T-helper 2 cell treated with Interferon-gamma antibody and Interleukin-4, amounts not matched to agents 5 μg/mL and 100 μg/mL, for 36 hours (primary cell): ENCODE data around the gene HIF1A.

Source experiments
- DNase-seq: peaks from one replicate; pipeline ENCODE4 v3.0.0; 2021; ENCODE audit warnings: low spot score
- H3K27ac Mint-ChIP-seq: one replicate; pipeline ENCODE4 v1.8.0; 2021; ENCODE audit warnings: mild to moderate bottlenecking, mixed read lengths
- H3K27me3 Mint-ChIP-seq: one replicate; pipeline ENCODE4 v1.8.0; 2021; ENCODE audit warnings: low read depth, mixed read lengths
- H3K36me3 Mint-ChIP-seq: one replicate; pipeline ENCODE4 v1.8.0; 2021; ENCODE audit warnings: low read depth, mixed read lengths
- H3K4me1 Mint-ChIP-seq: one replicate; pipeline ENCODE4 v1.8.0; 2021; ENCODE audit warnings: low read depth, mixed read lengths
- H3K4me3 Mint-ChIP-seq: one replicate; pipeline ENCODE4 v1.8.0; 2022; ENCODE audit warnings: mild to moderate bottlenecking, moderate library complexity, mixed read lengths
- H3K9me3 Mint-ChIP-seq: one replicate; pipeline ENCODE4 v1.8.0; 2021; ENCODE audit warnings: mixed read lengths

HIF1A gene

GRCh38 chr14:61661471-61662400 is 33.6 kb upstream of the HIF1A start:
- no peaks in the 10 kb centered on the region for H3K27me3 Mint-ChIP-seq
- peak; percentile 21 for DNase-seq
- H3K27ac Mint-ChIP-seq: peak overlapping the region; percentile 96
- H3K9me3 Mint-ChIP-seq: peaks cover 7% of the 10 kb centered on the region
- peaks cover 61% of the 10 kb centered on the region for H3K4me1 Mint-ChIP-seq
- H3K36me3 Mint-ChIP-seq: peaks cover 19% of the 10 kb centered on the region
- peak overlapping the region; percentile 82 for H3K4me3 Mint-ChIP-seq

DNA sequence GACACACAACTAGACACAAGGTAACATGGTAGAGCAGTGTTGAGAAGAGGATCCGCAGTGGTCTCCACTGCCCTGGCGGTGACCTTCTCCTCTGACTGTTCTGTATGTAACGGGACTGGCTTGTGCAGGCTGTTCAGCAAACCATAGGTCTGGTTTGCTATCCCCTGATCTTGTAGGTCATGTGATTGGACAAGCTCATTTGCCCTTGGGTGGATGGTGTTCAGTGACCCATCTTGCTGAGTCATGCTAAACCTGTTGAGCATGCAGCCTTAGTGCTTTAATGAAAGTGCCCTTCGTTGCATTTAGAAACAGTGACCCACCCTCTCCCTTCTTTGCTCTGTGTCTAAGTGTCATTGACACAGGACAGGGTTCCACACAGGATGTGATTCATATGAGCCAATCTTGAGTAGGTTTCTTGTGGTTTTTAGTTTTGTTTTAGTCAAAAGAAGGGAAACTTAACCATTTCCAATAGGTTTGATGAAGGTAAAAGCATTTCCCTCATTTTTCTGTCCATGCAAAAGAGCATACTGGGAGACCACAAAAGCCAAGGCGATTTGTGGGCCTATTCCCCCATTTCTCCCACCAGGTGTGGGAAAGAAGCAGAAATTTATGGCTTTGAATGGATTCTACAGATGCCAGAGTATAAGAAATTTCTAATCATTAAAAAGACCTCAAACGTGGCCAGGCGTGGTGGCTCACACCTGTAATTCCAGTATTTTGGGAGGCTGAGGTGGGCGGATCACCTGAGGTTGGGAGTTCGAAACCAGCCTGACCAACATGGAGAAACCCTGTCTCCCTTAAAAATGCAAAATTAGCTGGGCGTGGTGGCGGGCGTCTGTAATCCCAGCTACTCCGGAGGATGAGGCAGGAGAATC is 32.6 kb upstream of the HIF1A start:
- peaks cover 15% of the 10 kb centered on the region for H3K36me3 Mint-ChIP-seq
- peak overlapping the region; percentile 96 for H3K27ac Mint-ChIP-seq
- peak overlapping the region; percentile 82 for H3K4me3 Mint-ChIP-seq
- peak; percentile 77 for DNase-seq
- peaks cover under 1% of the 10 kb centered on the region for H3K9me3 Mint-ChIP-seq
- peaks cover 60% of the 10 kb centered on the region for H3K4me1 Mint-ChIP-seq
- no peaks in the 10 kb centered on the region for H3K27me3 Mint-ChIP-seq

DNA sequence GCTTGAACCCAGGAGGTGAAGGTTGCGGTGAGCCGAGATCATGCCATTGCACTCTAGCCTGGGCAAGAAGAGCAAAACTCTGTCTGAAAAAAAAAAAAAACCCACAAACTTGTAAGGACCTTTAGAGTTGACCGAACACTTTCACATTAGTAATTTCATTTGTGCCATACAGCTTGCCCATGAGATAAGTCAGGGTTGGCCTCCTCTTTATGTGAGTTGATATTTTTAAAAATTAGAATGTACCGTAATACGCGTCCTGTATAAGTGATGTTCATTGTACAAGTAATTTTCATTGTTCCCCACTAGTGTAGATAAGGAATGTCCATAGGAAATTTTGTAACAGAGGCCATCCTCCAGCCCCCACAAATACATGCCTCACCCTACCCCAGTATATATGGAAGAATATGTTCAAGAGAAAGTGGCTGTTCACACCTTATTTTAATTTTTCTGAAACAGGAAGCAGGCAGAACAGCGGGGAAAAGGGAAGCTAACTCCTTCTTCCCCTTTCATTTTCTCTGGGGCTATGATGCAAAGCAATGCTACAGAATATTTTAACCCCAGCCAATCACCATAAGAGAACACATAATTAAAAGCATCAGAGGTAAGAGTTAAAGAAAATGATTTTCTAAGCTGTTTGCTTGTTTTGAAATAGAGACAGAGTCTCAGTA is 31.9 kb upstream of the HIF1A start:
- peak overlapping the region; percentile 82 for H3K4me3 Mint-ChIP-seq
- no peaks in the 10 kb centered on the region for H3K27me3 Mint-ChIP-seq
- H3K4me1 Mint-ChIP-seq: peaks cover 60% of the 10 kb centered on the region
- H3K27ac Mint-ChIP-seq: peak overlapping the region; percentile 96
- peaks cover 13% of the 10 kb centered on the region for H3K36me3 Mint-ChIP-seq
- DNase-seq: no peak
- H3K9me3 Mint-ChIP-seq: no peaks in the 10 kb centered on the region

GRCh38 chr14:61668282-61668681 is 27.0 kb upstream of the HIF1A start:
- Mint-ChIP-seq H3K36me3 (no peaks in the 10 kb centered on the region), H3K4me1 (peaks cover 22% of the 10 kb centered on the region), H3K27ac (no peak overlapping the region), H3K9me3 (no peaks in the 10 kb centered on the region), H3K27me3 (no peaks in the 10 kb centered on the region), H3K4me3 (no peak overlapping the region)
- DNase-seq: no peak

- H3K36me3 Mint-ChIP-seq: no peaks in the 10 kb centered on the region
- no peaks in the 10 kb centered on the region for H3K27me3 Mint-ChIP-seq
- H3K4me1 Mint-ChIP-seq: peaks cover 15% of the 10 kb centered on the region
- no peak overlapping the region for H3K27ac Mint-ChIP-seq
- no peak for DNase-seq
- no peaks in the 10 kb centered on the region for H3K9me3 Mint-ChIP-seq
- H3K4me3 Mint-ChIP-seq: no peak overlapping the region
Observed at GRCh38 chr14:61670576-61670975, 24.7 kb upstream of the HIF1A start.

DNA sequence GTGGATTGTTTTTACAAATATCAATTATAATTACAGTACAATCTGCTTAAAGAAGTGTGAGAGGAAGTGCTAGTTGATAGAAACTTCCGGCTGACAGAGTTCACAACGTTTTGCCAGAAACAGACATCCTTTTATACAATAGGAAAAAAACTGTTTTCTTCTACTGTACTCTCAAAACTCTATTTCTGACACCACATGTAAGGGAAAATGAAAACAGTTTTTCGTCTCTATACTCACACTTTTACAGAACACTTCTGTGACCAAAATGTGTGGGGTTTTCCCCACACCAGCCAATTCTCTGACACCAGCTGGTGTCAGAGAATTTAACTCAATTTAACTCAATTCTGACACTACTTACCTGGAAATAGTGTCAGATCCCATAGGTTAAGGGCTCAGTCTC is 24.2 kb upstream of the HIF1A start:
- H3K4me1 Mint-ChIP-seq: peaks cover 14% of the 10 kb centered on the region
- H3K36me3 Mint-ChIP-seq: no peaks in the 10 kb centered on the region
- no peaks in the 10 kb centered on the region for H3K27me3 Mint-ChIP-seq
- peak; percentile 51 for DNase-seq
- no peak overlapping the region for H3K27ac Mint-ChIP-seq
- H3K9me3 Mint-ChIP-seq: no peaks in the 10 kb centered on the region
- no peak overlapping the region for H3K4me3 Mint-ChIP-seq

DNA sequence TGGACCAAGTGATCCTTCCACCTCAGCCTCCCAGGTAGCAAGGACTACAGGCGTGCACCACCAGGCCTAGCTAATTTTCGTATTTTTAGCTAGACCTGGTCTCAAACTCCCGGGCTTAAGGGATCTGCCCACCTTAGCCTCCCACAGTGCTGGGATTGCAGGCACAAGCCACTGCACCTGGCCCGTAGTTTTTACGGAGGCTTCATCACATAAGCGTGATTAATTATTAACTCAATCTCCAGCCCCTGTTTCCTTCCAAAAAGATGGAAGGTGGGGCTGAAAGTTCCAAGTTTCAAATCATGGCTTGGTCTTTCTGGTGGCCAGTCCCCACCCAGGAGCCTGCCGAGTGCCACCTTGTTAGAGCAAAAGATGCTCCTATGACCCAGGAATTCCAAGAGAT is 22.5 kb upstream of the HIF1A start:
- peaks cover 10% of the 10 kb centered on the region for H3K4me1 Mint-ChIP-seq
- no peak overlapping the region for H3K27ac Mint-ChIP-seq
- H3K27me3 Mint-ChIP-seq: no peaks in the 10 kb centered on the region
- H3K4me3 Mint-ChIP-seq: no peak overlapping the region
- H3K9me3 Mint-ChIP-seq: no peaks in the 10 kb centered on the region
- DNase-seq: no peak
- H3K36me3 Mint-ChIP-seq: no peaks in the 10 kb centered on the region

DNA sequence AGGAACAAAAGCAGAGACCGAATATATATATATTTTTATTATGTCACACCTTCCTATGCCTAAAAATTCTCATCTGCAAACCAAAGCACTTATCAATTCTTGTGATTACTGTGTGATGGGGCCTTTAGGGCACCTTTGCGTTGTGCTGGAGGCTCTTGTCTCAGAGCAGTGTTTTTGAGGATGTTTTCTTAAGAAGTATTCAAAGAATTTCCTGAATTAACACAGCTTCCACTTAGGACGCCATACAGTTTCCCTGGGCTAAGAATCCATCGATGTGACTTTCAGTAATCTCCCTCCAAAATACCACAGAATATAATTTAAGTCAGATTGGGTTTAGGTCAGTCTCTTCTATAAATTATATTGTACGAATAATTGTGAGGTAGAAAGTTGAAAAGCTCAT is 22.0 kb upstream of the HIF1A start:
- Mint-ChIP-seq H3K27me3 (no peaks in the 10 kb centered on the region), H3K4me3 (no peak overlapping the region), H3K4me1 (peaks cover 10% of the 10 kb centered on the region), H3K9me3 (no peaks in the 10 kb centered on the region), H3K27ac (no peak overlapping the region), H3K36me3 (no peaks in the 10 kb centered on the region)
- no peak for DNase-seq

GRCh38 chr14:61675291-61675690 is 20.0 kb upstream of the HIF1A start:
- Mint-ChIP-seq H3K27ac (no peak overlapping the region), H3K4me1 (peaks cover 10% of the 10 kb centered on the region), H3K36me3 (no peaks in the 10 kb centered on the region), H3K4me3 (no peak overlapping the region), H3K9me3 (no peaks in the 10 kb centered on the region), H3K27me3 (no peaks in the 10 kb centered on the region)
- DNase-seq: no peak

DNA sequence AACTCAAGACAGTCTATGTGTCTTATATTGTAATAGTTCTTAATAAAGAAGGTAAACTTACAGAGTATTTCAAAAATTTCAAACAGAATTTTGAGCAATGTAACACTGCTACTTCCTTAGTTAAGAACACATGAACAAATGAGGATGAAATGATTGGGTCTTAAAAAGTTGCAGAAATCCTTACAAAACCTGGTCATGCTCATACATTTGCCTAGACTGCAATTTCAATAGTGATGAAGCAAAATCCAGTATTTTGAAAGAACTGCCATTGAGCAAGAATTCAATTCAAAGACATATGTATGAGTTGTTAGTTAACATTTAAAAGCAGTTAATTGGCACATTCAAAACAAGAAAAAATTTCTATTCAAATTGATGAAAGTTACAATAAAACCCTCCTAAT is 17.8 kb upstream of the HIF1A start:
- Mint-ChIP-seq H3K36me3 (no peaks in the 10 kb centered on the region), H3K4me1 (peaks cover 19% of the 10 kb centered on the region), H3K4me3 (no peak overlapping the region), H3K9me3 (no peaks in the 10 kb centered on the region), H3K27ac (no peak overlapping the region), H3K27me3 (peaks cover 2% of the 10 kb centered on the region)
- DNase-seq: no peak

GRCh38 chr14:61678975-61679374 is 16.3 kb upstream of the HIF1A start:
- Mint-ChIP-seq H3K4me3 (no peak overlapping the region), H3K4me1 (peaks cover 19% of the 10 kb centered on the region), H3K36me3 (no peaks in the 10 kb centered on the region), H3K27me3 (peaks cover 6% of the 10 kb centered on the region), H3K9me3 (no peaks in the 10 kb centered on the region), H3K27ac (no peak overlapping the region)
- no peak for DNase-seq

GRCh38 chr14:61681413-61681812 is 13.9 kb upstream of the HIF1A start:
- H3K27me3 Mint-ChIP-seq: peaks cover 6% of the 10 kb centered on the region
- H3K36me3 Mint-ChIP-seq: no peaks in the 10 kb centered on the region
- DNase-seq: no peak
- H3K4me1 Mint-ChIP-seq: peaks cover 14% of the 10 kb centered on the region
- no peak overlapping the region for H3K27ac Mint-ChIP-seq
- no peaks in the 10 kb centered on the region for H3K9me3 Mint-ChIP-seq
- no peak overlapping the region for H3K4me3 Mint-ChIP-seq

GRCh38 chr14:61683108-61683507 is 12.2 kb upstream of the HIF1A start:
- Mint-ChIP-seq H3K27ac (no peak overlapping the region), H3K36me3 (no peaks in the 10 kb centered on the region), H3K4me1 (peaks cover 14% of the 10 kb centered on the region), H3K27me3 (peaks cover 6% of the 10 kb centered on the region), H3K9me3 (no peaks in the 10 kb centered on the region), H3K4me3 (no peak overlapping the region)
- no peak for DNase-seq

- DNase-seq: no peak
- H3K36me3 Mint-ChIP-seq: peaks cover 6% of the 10 kb centered on the region
- H3K27ac Mint-ChIP-seq: no peak overlapping the region
- H3K27me3 Mint-ChIP-seq: no peaks in the 10 kb centered on the region
- H3K4me3 Mint-ChIP-seq: no peak overlapping the region
- peaks cover 8% of the 10 kb centered on the region for H3K9me3 Mint-ChIP-seq
- peaks cover 22% of the 10 kb centered on the region for H3K4me1 Mint-ChIP-seq
Observed at GRCh38 chr14:61690039-61690438, 5.3 kb upstream of the HIF1A start.
